ENCODE measurements around the gene LRRIQ3.
A peak's percentile ranks its signal among the peaks of the same experiment; 100 is the strongest.

LRRIQ3 gene

GRCh38 chr1:74197657-74198552 lies at the start of gene LRRIQ3, which contains the start of gene FPGT:
LRRIQ3 (minus strand) TSS chr1:74198176; CDS start chr1:74183684, 14,492 bp downstream.
FPGT (plus strand) TSS chr1:74198242; CDS start chr1:74198279, 37 bp downstream.
- Histone ChIP-seq H3K4me3 (ENCODE audit: low read depth in 1 of 2, low read length in 2 of 2) (peak within 1 kb of the TSS; percentile 98 to 99), H3K27ac (ENCODE audit: low read depth, low read length) (peak within 1 kb of the TSS; percentile 73), H3K27me3 (ENCODE audit: control insufficient read depth in 1 of 2, insufficient read depth in 2 of 2, low read length in 2 of 2) (no peaks in the 10 kb centered on the region), H3K36me3 (ENCODE audit: control insufficient read depth in 1 of 2, insufficient read depth in 2 of 2, low read length in 2 of 2) (peaks cover 0 to 4% of the 10 kb centered on the region in 2 donors), H3K9ac (ENCODE audit: low read depth in 1 of 2, low read length in 2 of 2) (peak within 1 kb of the TSS; percentile 93 to 95), H3K9me3 (ENCODE audit: control insufficient read depth in 1 of 2, low read length in 2 of 2) (no peaks in the 10 kb centered on the region), H3K4me1 (ENCODE audit: control insufficient read depth in 1 of 2, insufficient read depth in 2 of 2, low read length in 2 of 2) (peaks cover 4 to 14% of the 10 kb centered on the region in 2 donors)

GRCh38 chr1:74246315-74246714 lies 48.3 kb upstream of the LRRIQ3 start:
- H3K9me3 ChIP-seq (ENCODE audit: control insufficient read depth in 1 of 2, low read length in 2 of 2): no peaks in the 10 kb centered on the region
- no peaks in the 10 kb centered on the region for H3K4me1 ChIP-seq (ENCODE audit: control insufficient read depth in 1 of 2, insufficient read depth in 2 of 2, low read length in 2 of 2)
- H3K36me3 ChIP-seq (ENCODE audit: control insufficient read depth in 1 of 2, insufficient read depth in 2 of 2, low read length in 2 of 2): no peaks in the 10 kb centered on the region
- no peaks in the 10 kb centered on the region for H3K27me3 ChIP-seq (ENCODE audit: control insufficient read depth in 1 of 2, insufficient read depth in 2 of 2, low read length in 2 of 2)
- no peak overlapping the region for H3K9ac ChIP-seq (ENCODE audit: low read depth in 1 of 2, low read length in 2 of 2)
- H3K4me3 ChIP-seq (ENCODE audit: low read depth in 1 of 2, low read length in 2 of 2): no peak overlapping the region
- H3K27ac ChIP-seq (ENCODE audit: low read depth, low read length): no peak overlapping the region

GRCh38 chr1:74245168-74245772 lies 47.3 kb upstream of the LRRIQ3 start:
- H3K4me3 ChIP-seq (ENCODE audit: low read depth in 1 of 2, low read length in 2 of 2): no peak overlapping the region
- no peaks in the 10 kb centered on the region for H3K9me3 ChIP-seq (ENCODE audit: control insufficient read depth in 1 of 2, low read length in 2 of 2)
- H3K9ac ChIP-seq (ENCODE audit: low read depth in 1 of 2, low read length in 2 of 2): no peak overlapping the region
- H3K27me3 ChIP-seq (ENCODE audit: control insufficient read depth in 1 of 2, insufficient read depth in 2 of 2, low read length in 2 of 2): no peaks in the 10 kb centered on the region
- H3K27ac ChIP-seq (ENCODE audit: low read depth, low read length): no peak overlapping the region
- H3K36me3 ChIP-seq (ENCODE audit: control insufficient read depth in 1 of 2, insufficient read depth in 2 of 2, low read length in 2 of 2): no peaks in the 10 kb centered on the region
- H3K4me1 ChIP-seq (ENCODE audit: control insufficient read depth in 1 of 2, insufficient read depth in 2 of 2, low read length in 2 of 2): no peaks in the 10 kb centered on the region

- no peak overlapping the region for H3K9ac ChIP-seq (ENCODE audit: low read depth in 1 of 2, low read length in 2 of 2)
- H3K27me3 ChIP-seq (ENCODE audit: control insufficient read depth in 1 of 2, insufficient read depth in 2 of 2, low read length in 2 of 2): no peaks in the 10 kb centered on the region
- no peaks in the 10 kb centered on the region for H3K4me1 ChIP-seq (ENCODE audit: control insufficient read depth in 1 of 2, insufficient read depth in 2 of 2, low read length in 2 of 2)
- H3K27ac ChIP-seq (ENCODE audit: low read depth, low read length): no peak overlapping the region
- no peak overlapping the region for H3K4me3 ChIP-seq (ENCODE audit: low read depth in 1 of 2, low read length in 2 of 2)
- no peaks in the 10 kb centered on the region for H3K36me3 ChIP-seq (ENCODE audit: control insufficient read depth in 1 of 2, insufficient read depth in 2 of 2, low read length in 2 of 2)
- H3K9me3 ChIP-seq (ENCODE audit: control insufficient read depth in 1 of 2, low read length in 2 of 2): no peaks in the 10 kb centered on the region
These were observed 39.8 kb upstream of the LRRIQ3 start for GRCh38 chr1:74237787-74238186.

- no peaks in the 10 kb centered on the region for H3K27me3 ChIP-seq (ENCODE audit: control insufficient read depth in 1 of 2, insufficient read depth in 2 of 2, low read length in 2 of 2)
- no peak overlapping the region for H3K27ac ChIP-seq (ENCODE audit: low read depth, low read length)
- H3K4me3 ChIP-seq (ENCODE audit: low read depth in 1 of 2, low read length in 2 of 2): no peak overlapping the region
- H3K9me3 ChIP-seq (ENCODE audit: control insufficient read depth in 1 of 2, low read length in 2 of 2): no peaks in the 10 kb centered on the region
- no peak overlapping the region for H3K9ac ChIP-seq (ENCODE audit: low read depth in 1 of 2, low read length in 2 of 2)
- no peaks in the 10 kb centered on the region for H3K4me1 ChIP-seq (ENCODE audit: control insufficient read depth in 1 of 2, insufficient read depth in 2 of 2, low read length in 2 of 2)
- no peaks in the 10 kb centered on the region for H3K36me3 ChIP-seq (ENCODE audit: control insufficient read depth in 1 of 2, insufficient read depth in 2 of 2, low read length in 2 of 2)
These were observed 39.1 kb upstream of the LRRIQ3 start for GRCh38 chr1:74237035-74237434.

- no peak overlapping the region for H3K9ac ChIP-seq (ENCODE audit: low read depth in 1 of 2, low read length in 2 of 2)
- no peaks in the 10 kb centered on the region for H3K9me3 ChIP-seq (ENCODE audit: control insufficient read depth in 1 of 2, low read length in 2 of 2)
- H3K36me3 ChIP-seq (ENCODE audit: control insufficient read depth in 1 of 2, insufficient read depth in 2 of 2, low read length in 2 of 2): no peaks in the 10 kb centered on the region
- H3K4me1 ChIP-seq (ENCODE audit: control insufficient read depth in 1 of 2, insufficient read depth in 2 of 2, low read length in 2 of 2): no peaks in the 10 kb centered on the region
- no peak overlapping the region for H3K4me3 ChIP-seq (ENCODE audit: low read depth in 1 of 2, low read length in 2 of 2)
- H3K27ac ChIP-seq (ENCODE audit: low read depth, low read length): no peak overlapping the region
- H3K27me3 ChIP-seq (ENCODE audit: control insufficient read depth in 1 of 2, insufficient read depth in 2 of 2, low read length in 2 of 2): no peaks in the 10 kb centered on the region
These were observed 38.5 kb upstream of the LRRIQ3 start for GRCh38 chr1:74236440-74236839.

- no peaks in the 10 kb centered on the region for H3K36me3 ChIP-seq (ENCODE audit: control insufficient read depth in 1 of 2, insufficient read depth in 2 of 2, low read length in 2 of 2)
- H3K27ac ChIP-seq (ENCODE audit: low read depth, low read length): no peak within 1 kb of the TSS
- no peak within 1 kb of the TSS for H3K4me3 ChIP-seq (ENCODE audit: low read depth in 1 of 2, low read length in 2 of 2)
These were observed 37.2 kb upstream of the LRRIQ3 start, which contains the start of gene TNNI3K for GRCh38 chr1:74235153-74235552. TNNI3K (plus strand) TSS chr1:74235387; CDS start chr1:74235452, 65 bp downstream.

GRCh38 chr1:74223453-74223852 lies 25.5 kb upstream of the LRRIQ3 start:
- no peaks in the 10 kb centered on the region for H3K4me1 ChIP-seq (ENCODE audit: control insufficient read depth in 1 of 2, insufficient read depth in 2 of 2, low read length in 2 of 2)
- no peaks in the 10 kb centered on the region for H3K36me3 ChIP-seq (ENCODE audit: control insufficient read depth in 1 of 2, insufficient read depth in 2 of 2, low read length in 2 of 2)
- no peak overlapping the region for H3K9ac ChIP-seq (ENCODE audit: low read depth in 1 of 2, low read length in 2 of 2)
- H3K27ac ChIP-seq (ENCODE audit: low read depth, low read length): no peak overlapping the region
- H3K27me3 ChIP-seq (ENCODE audit: control insufficient read depth in 1 of 2, insufficient read depth in 2 of 2, low read length in 2 of 2): no peaks in the 10 kb centered on the region
- no peak overlapping the region for H3K4me3 ChIP-seq (ENCODE audit: low read depth in 1 of 2, low read length in 2 of 2)
- peaks cover 4 to 5% of the 10 kb centered on the region in 2 donors for H3K9me3 ChIP-seq (ENCODE audit: control insufficient read depth in 1 of 2, low read length in 2 of 2)

More at GRCh38 chr1:74235153-74235552, 37.2 kb upstream of the LRRIQ3 start, which contains the start of gene TNNI3K:
- Histone ChIP-seq H3K9ac (ENCODE audit: low read depth in 1 of 2, low read length in 2 of 2) (no peak within 1 kb of the TSS), H3K9me3 (ENCODE audit: control insufficient read depth in 1 of 2, low read length in 2 of 2) (no peaks in the 10 kb centered on the region), H3K4me1 (ENCODE audit: control insufficient read depth in 1 of 2, insufficient read depth in 2 of 2, low read length in 2 of 2) (no peaks in the 10 kb centered on the region), H3K27me3 (ENCODE audit: control insufficient read depth in 1 of 2, insufficient read depth in 2 of 2, low read length in 2 of 2) (no peaks in the 10 kb centered on the region)

GRCh38 chr1:74222701-74223100 lies 24.7 kb upstream of the LRRIQ3 start:
- Histone ChIP-seq H3K4me1 (ENCODE audit: control insufficient read depth in 1 of 2, insufficient read depth in 2 of 2, low read length in 2 of 2) (no peaks in the 10 kb centered on the region), H3K9me3 (ENCODE audit: control insufficient read depth in 1 of 2, low read length in 2 of 2) (peaks cover 4 to 5% of the 10 kb centered on the region in 2 donors), H3K9ac (ENCODE audit: low read depth in 1 of 2, low read length in 2 of 2) (no peak overlapping the region), H3K4me3 (ENCODE audit: low read depth in 1 of 2, low read length in 2 of 2) (no peak overlapping the region), H3K36me3 (ENCODE audit: control insufficient read depth in 1 of 2, insufficient read depth in 2 of 2, low read length in 2 of 2) (no peaks in the 10 kb centered on the region), H3K27me3 (ENCODE audit: control insufficient read depth in 1 of 2, insufficient read depth in 2 of 2, low read length in 2 of 2) (no peaks in the 10 kb centered on the region), H3K27ac (ENCODE audit: low read depth, low read length) (no peak overlapping the region)

GRCh38 chr1:74215229-74215628 lies 17.3 kb upstream of the LRRIQ3 start:
- Histone ChIP-seq H3K9me3 (ENCODE audit: control insufficient read depth in 1 of 2, low read length in 2 of 2) (no peaks in the 10 kb centered on the region), H3K27ac (ENCODE audit: low read depth, low read length) (no peak overlapping the region), H3K4me3 (ENCODE audit: low read depth in 1 of 2, low read length in 2 of 2) (no peak overlapping the region), H3K9ac (ENCODE audit: low read depth in 1 of 2, low read length in 2 of 2) (no peak overlapping the region), H3K4me1 (ENCODE audit: control insufficient read depth in 1 of 2, insufficient read depth in 2 of 2, low read length in 2 of 2) (no peaks in the 10 kb centered on the region), H3K27me3 (ENCODE audit: control insufficient read depth in 1 of 2, insufficient read depth in 2 of 2, low read length in 2 of 2) (no peaks in the 10 kb centered on the region), H3K36me3 (ENCODE audit: control insufficient read depth in 1 of 2, insufficient read depth in 2 of 2, low read length in 2 of 2) (no peaks in the 10 kb centered on the region)

All from duodenal mucosa (tissue), 2 donors.